Hepatocyte (in vitro differentiated cells): ENCODE data around the gene ZBED1. TPM values are rescaled to one million over a fixed set of nuclear protein-coding genes. Genes with fewer than 3 reads are reported as not detected.

Source experiments
- polyA plus RNA-seq: library from polyadenylated mRNA; unstranded; fragments of >200 nt; fragmentation: Nextera tagmentation; extraction: Ambion mirVana; gene quantifications from 2 replicates; pipeline ENCODE4 v1.2.1, GENCODE V29; 2016
- total RNA-seq: library from RNA; depleted of rRNA; stranded (reverse); fragments of >200 nt; gene quantifications from 2 replicates; pipeline ENCODE4 v1.2.3, GENCODE V29; 2014

ZBED1 gene
- total and polyA plus RNA-seq, 2 experiments from 2014 or later, result 26.4 to 41.4 TPM

Other genes starting within 250 kb of the ZBED1 start
- 37.2 and 42.7 TPM in 2 replicates for gene DHRSX, start within 50 bp of the ZBED1 start, total RNA-seq
- gene DHRSX, start within 50 bp of the ZBED1 start, polyA plus RNA-seq, result 59.3 and 71.7 TPM in 2 replicates
- gene CD99, start 190.3 kb upstream of the ZBED1 start, total RNA-seq, result 329 and 362 TPM in 2 replicates
- gene CD99, start 190.3 kb upstream of the ZBED1 start, polyA plus RNA-seq, result 565 and 637 TPM in 2 replicates